Lower leg skin (tissue), 3 donors: ENCODE results near the gene GUCY1B1.

ENCODE experiments used
- CTCF ChIP-seq, 3 donors: fragments of 450-650 bp; IDR thresholded peaks; one replicate each; pipeline ENCODE4 v1.5.1; 2016; ENCODE audit warnings: antibody characterized with exemption in 3 of 3, mild to moderate bottlenecking in 3 of 3, moderate library complexity in 2 of 3
- POLR2A ChIP-seq, 2 donors: fragments of 450-650 bp; IDR thresholded peaks; one replicate each; pipeline ENCODE4 v1.6.1; 2016 to 2017; ENCODE audit warnings: antibody characterized with exemption in 2 of 2, mild to moderate bottlenecking in 1 of 2, moderate library complexity in 1 of 2

GRCh38 chr4:155766622-155767021 lies 7.8 kb downstream of the GUCY1B1 start:
- TF ChIP-seq POLR2A (IDR thresholded peaks at IDR 0.05) (no peak), CTCF (IDR thresholded peaks at IDR 0.05) (no peak)
